Kidney (tissue), 14 donors: Measurements from ENCODE around the gene ZNF835. TPM values are rescaled to one million over a fixed set of nuclear protein-coding genes. Genes with fewer than 3 reads are reported as not detected.
A peak's percentile ranks its signal among the peaks of the same experiment; 100 is the strongest.

Source experiments
- DNase-seq, 5 donors: peaks; one replicate each; pipeline ENCODE4 v3.0.0-alpha.2; 2013 to 2020
- FAIRE-seq: peaks from 2 replicates; lab custom pipeline; 2012; peaks lifted over from hg19 to GRCh38; lab: Jason Lieb, UNC
- H3K27ac ChIP-seq, 2 donors: one replicate each; pipeline ENCODE4 v1.7.0; 2013; ENCODE audit warnings: low read depth in 2 of 2, low read length in 2 of 2, inconsistent platforms in 1 of 2
- H3K27me3 ChIP-seq: one replicate; pipeline ENCODE4 v1.7.1; 2013; ENCODE audit warnings: low read length, inconsistent platforms; ENCODE audit not compliant: control insufficient read depth, insufficient read depth
- H3K36me3 ChIP-seq, 3 donors: one replicate each; pipeline versions ENCODE4 v1.7.0 to v1.7.1; 2013; ENCODE audit warnings: low read length in 3 of 3, control low read depth in 1 of 3, inconsistent platforms in 1 of 3; ENCODE audit not compliant: insufficient read depth in 3 of 3, control insufficient read depth in 2 of 3
- H3K4me1 ChIP-seq, 3 donors: one replicate each; pipeline versions ENCODE4 v1.7.0 to v1.7.1; 2013; ENCODE audit warnings: low read length in 3 of 3, inconsistent platforms in 1 of 3, low read depth in 1 of 3; ENCODE audit not compliant: control insufficient read depth in 2 of 3, insufficient read depth in 2 of 3
- H3K4me3 ChIP-seq, 3 donors: one replicate each; pipeline versions ENCODE4 v1.7.0 to v1.8.1; 2013; ENCODE audit warnings: low read length in 3 of 3, control low read depth in 1 of 3, inconsistent platforms in 1 of 3
- H3K9ac ChIP-seq, 3 donors: one replicate each; pipeline versions ENCODE4 v1.7.0 to v1.7.1; 2013; ENCODE audit warnings: low read length in 3 of 3, control low read depth in 1 of 3, inconsistent platforms in 1 of 3
- H3K9me3 ChIP-seq, 3 donors: one replicate each; pipeline versions ENCODE4 v1.7.0 to v1.7.1; 2013; ENCODE audit warnings: low read length in 3 of 3, control low read depth in 1 of 3, inconsistent platforms in 1 of 3; ENCODE audit not compliant: control insufficient read depth in 2 of 3, insufficient read depth in 1 of 3
- CTCF ChIP-seq: IDR thresholded peaks from 3 replicates; pipeline ENCODE4 v1.5.1; 2012; ENCODE audit warnings: mild to moderate bottlenecking, moderate library complexity, borderline replicate concordance; ENCODE audit not compliant: insufficient read depth; ENCODE audit errors: extremely low read depth
- intact Hi-C: fragments of 100-400 bp; cut with DNase I; formaldehyde crosslinking; loops from one replicate; pipeline ENCODE4 v1.11.1; 2022
- polyA plus RNA-seq: library from polyadenylated mRNA; stranded (reverse); fragments of 350-450 nt; fragmentation: Illumina TruSeq; extraction: RNeasy Lipid Tissue Mini Kit (QIAGEN cat#74804); gene quantifications from one replicate; pipeline ENCODE4 v1.2.3, GENCODE V29; 2014; ENCODE audit warnings: low read depth, low replicate concordance; ENCODE audit not compliant: insufficient read depth
- total RNA-seq: library from RNA; stranded (reverse); fragmentation: NEBNext Ultra II Directional; extraction: Animal tissue kit (Norgen Biotek cat#: 25700); gene quantifications from one replicate; pipeline ENCODE4 v1.2.1, GENCODE V29; 2021
- donor health status: control.
- donor health status: control.
- donor health status: control.
- donor health status: control.
- donor health status: control.
- donor health status: DM: yes; HTN: yes; CAD: no.
- donor health status: Normal renal cell carcinoma (clear cell type).

ZNF835 gene
- total and polyA plus RNA-seq, 2 donors from 2014 or later: 1.7 to 5.3 TPM

- intact Hi-C loops: no loop called here
- no peaks in the 10 kb centered on the region for H3K27me3 ChIP-seq
- no peaks in the 10 kb centered on the region for H3K4me1 ChIP-seq
- H3K36me3 ChIP-seq: no peaks in the 10 kb centered on the region
- no peak overlapping the region for H3K9ac ChIP-seq
- no peak overlapping the region for H3K27ac ChIP-seq
- no peak for TF ChIP-seq CTCF
- FAIRE-seq (no peak), DNase-seq (no peak)
- no peak overlapping the region for H3K4me3 ChIP-seq
- no peaks in the 10 kb centered on the region for H3K9me3 ChIP-seq
Measured at GRCh38 chr19:56692206-56692895, 20.8 kb upstream of the ZNF835 start.

- Histone ChIP-seq H3K36me3 (no peaks in the 10 kb centered on the region), H3K4me3 (no peak overlapping the region), H3K4me1 (no peaks in the 10 kb centered on the region), H3K27me3 (no peaks in the 10 kb centered on the region), H3K9ac (no peak overlapping the region), H3K27ac (no peak overlapping the region), H3K9me3 (no peaks in the 10 kb centered on the region)
- DNase-seq: no peak
- intact Hi-C loops: no loop called here
- no peak for FAIRE-seq
- no peak for TF ChIP-seq CTCF
Measured at GRCh38 chr19:56690670-56691069, 19.1 kb upstream of the ZNF835 start.

DNA sequence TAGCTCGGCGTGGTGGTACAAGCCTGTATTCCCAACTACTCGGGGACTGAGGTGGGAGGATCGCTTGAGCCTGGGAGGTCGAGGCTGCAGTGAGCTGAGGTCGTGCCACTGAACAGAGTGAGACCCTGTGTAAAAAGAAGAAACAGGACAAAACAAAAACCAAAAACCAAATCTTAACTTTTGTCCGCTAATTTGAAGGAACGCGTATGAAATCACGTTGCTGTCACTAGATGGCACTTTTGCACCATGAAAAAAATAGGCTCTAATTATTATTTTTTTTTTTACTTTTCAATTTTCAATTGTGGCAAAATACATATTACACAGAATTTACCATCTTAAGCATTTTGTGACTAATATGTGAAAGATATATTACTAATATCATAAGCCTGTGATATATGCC lies 17.6 kb upstream of the ZNF835 start:
- Histone ChIP-seq H3K4me3 (no peak overlapping the region), H3K27ac (no peak overlapping the region), H3K9me3 (no peaks in the 10 kb centered on the region), H3K9ac (no peak overlapping the region), H3K36me3 (no peaks in the 10 kb centered on the region), H3K4me1 (no peaks in the 10 kb centered on the region), H3K27me3 (no peaks in the 10 kb centered on the region)
- FAIRE-seq: no peak
- no peak for TF ChIP-seq CTCF
- intact Hi-C loops: no loop called here
- no peak for DNase-seq

- no peaks in the 10 kb centered on the region for H3K9me3 ChIP-seq
- intact Hi-C loops: no loop called here
- no peak for TF ChIP-seq CTCF
- no peak overlapping the region for H3K9ac ChIP-seq
- DNase-seq (peak in 1 of 5 donors; percentile 19), FAIRE-seq (no peak)
- H3K27me3 ChIP-seq: no peaks in the 10 kb centered on the region
- no peak overlapping the region for H3K4me3 ChIP-seq
- H3K4me1 ChIP-seq: no peaks in the 10 kb centered on the region
- no peaks in the 10 kb centered on the region for H3K36me3 ChIP-seq
- H3K27ac ChIP-seq: no peak overlapping the region
Measured at GRCh38 chr19:56687031-56687430, 15.5 kb upstream of the ZNF835 start.
